GM13977 (cell line): ENCODE measurements around the gene MOXD1.
"Not testable (repeated sequence)": the region's sequence is repeated elsewhere in the genome, so short reads cannot be mapped to it uniquely, and the experiment has no call there.

Experiments used
- DNase-seq: peaks from one replicate; pipeline ENCODE4 v3.0.0; 2012; ENCODE audit warnings: low spot score
- CTCF ChIP-seq: IDR thresholded peaks from 2 replicates; pipeline ENCODE4 v1.5.1; 2012; ENCODE audit warnings: mild to moderate bottlenecking, control low read depth; ENCODE audit not compliant: insufficient read depth; ENCODE audit errors: extremely low read depth, missing control alignments
- in situ Hi-C: fragments of 300-500 bp; cut with MboI; formaldehyde crosslinking; loops from one replicate; pipeline ENCODE4 v1.12.0; 2022; ENCODE audit warnings: low sequenced_read_pairs, low pct_unique_long_range_greater_than_20kb, mixed read lengths, inconsistent platforms; ENCODE audit not compliant: unreplicated experiment

MOXD1 gene

GRCh38 chr6:132361101-132361500 lies 40.2 kb downstream of the MOXD1 start:
- DNase-seq = no peak
- TF ChIP-seq CTCF = no peak
- in situ Hi-C loops = no loop called here

GRCh38 chr6:132359886-132360285 lies 41.4 kb downstream of the MOXD1 start:
- DNase-seq = no peak
- TF ChIP-seq CTCF = no peak
- in situ Hi-C loops = no loop called here

- no peak for TF ChIP-seq CTCF
- no peak for DNase-seq
- in situ Hi-C loops = no loop called here
Observed at GRCh38 chr6:132357120-132357519, 44.2 kb downstream of the MOXD1 start.

GRCh38 chr6:132354517-132355167 lies 46.6 kb downstream of the MOXD1 start:
- no peak for TF ChIP-seq CTCF
- in situ Hi-C loops = no loop called here
- DNase-seq = no peak

- DNase-seq, in situ Hi-C loops: not testable (repeated sequence)
Observed at GRCh38 chr6:132351986-132352385, 49.3 kb downstream of the MOXD1 start.

- in situ Hi-C loops = no loop called here
- DNase-seq = no peak
- TF ChIP-seq CTCF = no peak
Observed at GRCh38 chr6:132348231-132348630, 53.0 kb downstream of the MOXD1 start.

GRCh38 chr6:132344811-132345210 lies 56.5 kb downstream of the MOXD1 start:
- in situ Hi-C loops = no loop called here
- TF ChIP-seq CTCF = no peak
- DNase-seq = no peak
